HEK293 (cell line): ENCODE data around the gene ZNF556.

ENCODE experiments used
- KLF1 ChIP-seq: fragments of 450-650 bp; formaldehyde crosslinking; IDR thresholded peaks from 2 replicates; pipeline ENCODE4 v1.5.1; 2016; ENCODE audit warnings: missing biosample characterization, missing genetic modification characterization
- KLF9 ChIP-seq: fragments of 450-650 bp; formaldehyde crosslinking; IDR thresholded peaks from 2 replicates; pipeline ENCODE4 v1.5.1; 2016; ENCODE audit warnings: missing biosample characterization, missing genetic modification characterization, low read depth
- PATZ1 ChIP-seq: fragments of 450-650 bp; formaldehyde crosslinking; IDR thresholded peaks from 2 replicates; pipeline ENCODE4 v1.5.1; 2016; ENCODE audit warnings: missing biosample characterization, missing genetic modification characterization
- SCRT2 ChIP-seq: fragments of 450-650 bp; formaldehyde crosslinking; IDR thresholded peaks from 2 replicates; pipeline ENCODE4 v1.5.1; 2016; ENCODE audit warnings: missing biosample characterization, missing genetic modification characterization
- ZNF121 ChIP-seq: fragments of 450-650 bp; formaldehyde crosslinking; IDR thresholded peaks from 2 replicates; pipeline ENCODE4 v1.5.1; 2016; ENCODE audit warnings: missing biosample characterization, missing genetic modification characterization
- ZNF639 ChIP-seq: fragments of 450-650 bp; formaldehyde crosslinking; IDR thresholded peaks from 2 replicates; pipeline ENCODE4 v1.5.1; 2016; ENCODE audit warnings: missing biosample characterization, missing genetic modification characterization

- no peak for TF ChIP-seq ZNF121 (tag by site-specific recombination)
- no peak for TF ChIP-seq KLF1 (tag by site-specific recombination)
- TF ChIP-seq PATZ1 (tag by site-specific recombination), result no peak
- TF ChIP-seq KLF9 (tag by site-specific recombination), result no peak
- TF ChIP-seq ZNF639 (tag by site-specific recombination), result no peak
- no peak for TF ChIP-seq SCRT2 (tag by site-specific recombination)
Measured at GRCh38 chr19:2854849-2855248, 12.3 kb upstream of the ZNF556 start.
